T47D (cell line): ENCODE data around the gene ARHGEF5.
"Not testable (repeated sequence)": the region's sequence is repeated elsewhere in the genome, so short reads cannot be mapped to it uniquely, and the experiment has no call there.

ENCODE experiments used
- DNase-seq, 2 experiments: peaks; one replicate each; pipeline versions ENCODE4 v3.0.0 to v3.0.0-alpha.2; 2011 to 2012; ENCODE audit warnings: low read depth in 1 of 2, low spot score in 1 of 2
- JUND ChIP-seq: IDR thresholded peaks from 2 replicates; pipeline ENCODE4 v1.6.1; 2012; ENCODE audit warnings: low read depth
- in situ Hi-C: cut with HindIII; loops from 2 replicates; pipeline ENCODE4 v1.10.0; 2016; ENCODE audit warnings: low sequenced_read_pairs, low pct_unique_long_range_greater_than_20kb

Gene ARHGEF5

DNA sequence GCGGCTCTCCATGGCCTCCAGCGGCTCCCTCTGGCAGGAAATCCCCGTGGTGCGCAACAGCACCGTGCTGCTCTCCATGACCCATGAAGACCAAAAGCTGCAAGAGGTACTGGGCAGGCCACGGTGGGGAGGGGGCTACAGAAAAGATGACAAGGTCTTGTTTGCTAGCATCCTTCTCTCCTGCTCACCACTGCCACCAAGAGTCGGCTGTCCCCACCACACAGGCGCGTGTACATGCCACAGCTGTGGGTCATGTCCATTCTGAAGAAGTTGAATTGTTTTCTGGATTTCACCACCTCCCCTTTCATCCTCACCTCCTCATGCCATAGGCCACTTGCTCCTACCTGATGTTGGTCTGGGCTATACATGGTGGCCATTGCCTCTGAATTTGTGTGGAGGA lies 12.0 kb downstream of the ARHGEF5 start:
- in situ Hi-C loops, DNase-seq: not testable (repeated sequence)

DNA sequence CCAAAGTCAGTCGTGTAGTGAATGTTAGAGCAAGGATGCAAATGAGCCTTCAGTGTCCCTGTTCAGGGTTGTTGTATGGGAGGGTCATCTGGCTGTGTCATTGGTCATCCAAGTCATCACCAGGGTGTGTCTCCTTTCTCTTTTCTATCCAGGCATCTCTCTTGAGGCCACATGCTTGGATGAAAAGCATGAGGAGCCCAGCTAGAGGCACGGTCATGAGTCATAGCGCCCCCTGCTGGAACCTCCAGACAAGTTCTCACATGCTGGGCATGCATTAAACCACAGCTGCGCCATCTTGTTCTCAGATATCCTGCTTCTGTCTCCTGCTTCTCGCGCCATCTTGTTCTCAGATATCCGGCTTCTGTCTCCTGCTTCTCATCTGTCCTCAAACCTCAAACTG lies 14.0 kb downstream of the ARHGEF5 start:
- in situ Hi-C loops, DNase-seq: not testable (repeated sequence)

DNA sequence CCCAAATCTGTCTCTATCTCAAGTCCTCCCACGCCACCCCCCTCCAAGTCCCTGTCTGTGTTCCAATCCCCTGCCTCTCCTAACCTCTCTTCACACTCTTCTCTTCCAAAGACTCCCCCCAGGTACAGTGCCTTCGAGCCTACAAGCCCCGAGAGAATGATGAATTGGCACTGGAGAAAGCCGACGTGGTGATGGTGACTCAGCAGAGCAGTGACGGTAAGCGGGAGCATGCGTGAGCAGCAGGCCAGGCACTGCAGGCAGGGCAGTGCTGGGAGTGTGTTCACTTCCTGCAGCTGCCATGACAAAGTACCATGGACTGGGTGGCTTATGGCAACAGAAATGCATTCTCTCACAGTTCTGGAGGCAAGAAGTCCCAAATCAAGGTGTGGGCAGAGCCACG lies 23.4 kb downstream of the ARHGEF5 start:
- in situ Hi-C loops = no loop called here
- no peak for DNase-seq
- no peak for TF ChIP-seq JUND

DNA sequence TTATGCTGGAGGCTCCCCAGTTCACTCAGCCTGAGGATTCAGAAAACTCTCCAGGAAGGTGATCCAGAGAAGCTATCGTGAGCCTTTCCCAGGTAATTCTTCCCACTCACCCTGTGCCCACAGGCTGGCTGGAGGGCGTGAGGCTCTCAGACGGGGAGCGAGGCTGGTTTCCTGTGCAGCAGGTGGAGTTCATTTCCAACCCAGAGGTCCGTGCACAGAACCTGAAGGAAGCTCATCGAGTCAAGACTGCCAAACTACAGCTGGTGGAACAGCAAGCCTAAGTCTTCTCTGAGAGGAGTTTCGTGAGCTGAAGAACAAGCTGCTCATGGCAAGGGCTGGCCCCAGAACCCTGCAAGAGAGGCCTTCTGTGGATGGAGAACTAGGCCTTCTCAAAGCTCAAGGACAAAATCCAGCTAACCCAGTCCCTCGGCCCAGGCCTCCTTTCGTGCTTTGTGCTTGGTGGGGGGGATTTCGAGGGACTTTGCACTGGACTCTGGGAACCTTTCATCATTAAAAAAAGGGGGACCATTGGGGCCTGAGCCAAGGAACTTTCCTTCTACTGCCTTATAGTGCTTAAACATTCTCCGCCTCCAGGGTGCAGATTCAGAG lies 24.7 kb downstream of the ARHGEF5 start:
- no peak for TF ChIP-seq JUND
- DNase-seq = no peak
- in situ Hi-C loops = no loop called here

DNA sequence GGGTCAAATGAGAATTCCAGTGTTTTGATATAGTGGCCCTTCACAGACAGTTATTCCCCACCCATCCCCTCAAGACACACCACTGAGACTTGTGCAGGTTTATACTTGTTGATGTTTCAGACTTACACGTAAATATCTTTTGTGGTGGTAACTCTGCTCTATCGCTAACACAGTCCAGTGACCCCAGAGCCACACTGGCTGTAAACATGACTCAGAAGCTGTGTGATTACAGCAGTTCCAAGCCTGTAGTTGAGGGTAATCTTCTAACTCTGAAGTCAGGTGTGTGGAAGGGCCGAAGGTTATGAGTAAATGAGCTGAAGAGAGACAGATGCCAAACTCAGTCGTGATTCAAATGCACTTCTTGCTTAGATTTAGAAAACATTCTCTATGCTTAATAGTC lies 28.9 kb downstream of the ARHGEF5 start:
- TF ChIP-seq JUND = no peak
- in situ Hi-C loops = no loop called here
- DNase-seq = no peak

DNA sequence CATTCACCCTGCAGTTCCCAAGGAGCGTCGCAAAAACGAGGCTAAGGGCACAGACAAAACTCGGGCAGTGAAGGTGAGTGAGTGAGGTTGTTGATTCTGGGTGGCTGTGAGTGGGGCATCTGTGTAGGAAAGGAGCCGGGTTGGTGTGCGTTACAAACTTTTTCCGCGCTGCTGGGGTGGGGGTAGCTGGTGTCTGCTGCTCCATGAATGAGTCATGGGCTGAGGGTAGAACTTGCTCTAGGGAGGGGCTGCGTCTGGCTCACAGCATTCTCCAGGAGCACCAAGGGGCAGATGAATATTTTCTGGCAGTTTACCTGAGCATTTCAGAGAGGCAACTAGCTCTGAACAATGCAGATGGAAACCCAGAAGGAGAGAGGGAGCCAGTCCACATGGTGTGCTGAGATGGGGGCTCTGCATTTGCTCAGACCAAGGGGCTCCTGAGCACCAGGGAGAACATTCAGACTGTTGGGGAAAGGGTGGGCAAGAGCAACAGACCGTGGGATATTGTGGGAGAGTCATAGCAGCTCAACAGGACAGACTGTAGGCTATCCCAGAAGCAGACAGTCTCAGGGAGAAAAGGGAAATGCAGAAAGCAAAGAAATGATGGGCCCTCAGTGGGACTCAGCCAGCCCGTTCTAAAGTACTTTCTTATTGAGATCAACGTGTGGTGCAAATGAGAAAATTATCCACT lies 29.5 kb downstream of the ARHGEF5 start:
- DNase-seq = no peak
- TF ChIP-seq JUND = no peak
- in situ Hi-C loops = no loop called here

DNA sequence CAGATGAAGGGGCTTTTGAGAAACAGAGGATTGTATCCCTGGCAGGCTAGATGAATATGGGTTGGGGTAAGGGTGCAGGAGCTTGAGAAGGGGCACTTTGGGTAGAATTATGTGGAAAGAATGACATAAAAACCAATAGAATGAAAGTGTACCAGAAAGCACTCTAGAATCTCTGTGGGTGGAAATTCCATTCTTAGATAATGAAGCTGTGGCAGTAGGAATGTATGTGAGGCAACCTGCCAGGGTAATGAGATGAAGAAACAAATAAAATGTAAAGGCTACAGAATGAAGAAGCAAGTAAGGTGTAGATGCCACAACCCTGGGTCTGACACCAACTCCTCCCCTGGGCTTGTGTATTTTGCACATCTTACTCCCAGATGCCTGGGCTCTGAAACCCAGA lies 31.5 kb downstream of the ARHGEF5 start:
- no peak for TF ChIP-seq JUND
- in situ Hi-C loops = no loop called here
- no peak for DNase-seq

DNA sequence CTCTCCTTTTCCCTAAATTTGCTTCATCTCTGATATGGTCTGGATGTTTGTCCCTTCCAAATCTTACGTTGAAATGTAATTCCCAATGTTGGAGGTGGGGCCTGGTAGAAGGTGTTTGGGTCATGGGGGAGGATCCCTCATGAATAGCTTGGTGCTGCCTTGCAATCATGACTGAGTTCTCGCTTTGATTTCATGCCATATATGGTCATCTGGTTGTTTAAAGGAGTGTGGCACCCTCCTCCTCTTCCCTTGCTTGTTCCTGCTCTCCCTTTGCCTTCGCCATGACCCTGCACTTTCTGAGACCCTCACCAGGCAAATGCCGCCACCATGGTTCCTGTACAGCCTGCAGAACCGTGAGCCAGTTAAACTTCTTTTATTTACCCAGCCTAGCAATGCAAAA lies 33.7 kb downstream of the ARHGEF5 start:
- no peak for TF ChIP-seq JUND
- no peak for DNase-seq
- in situ Hi-C loops = no loop called here

DNA sequence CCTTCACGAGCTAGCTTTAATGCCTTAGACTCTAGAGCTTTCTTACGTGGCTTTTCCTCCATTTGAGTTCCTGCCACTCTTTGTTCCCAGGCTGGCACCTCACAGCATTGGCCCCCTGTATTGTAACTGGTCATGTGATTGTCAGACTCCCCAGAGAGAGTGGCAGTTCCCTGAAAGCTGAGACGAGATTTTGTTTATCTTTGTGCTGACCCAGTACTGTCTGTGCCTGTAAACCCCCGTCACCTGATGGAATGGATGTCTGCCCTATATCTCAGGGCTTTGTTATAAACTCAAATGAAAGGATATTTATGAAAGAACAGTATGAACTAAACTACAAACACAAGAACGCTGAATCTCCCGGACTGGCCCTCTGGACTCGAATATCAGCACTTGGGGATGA lies 35.3 kb downstream of the ARHGEF5 start:
- in situ Hi-C loops = no loop called here
- DNase-seq = no peak
- no peak for TF ChIP-seq JUND

DNA sequence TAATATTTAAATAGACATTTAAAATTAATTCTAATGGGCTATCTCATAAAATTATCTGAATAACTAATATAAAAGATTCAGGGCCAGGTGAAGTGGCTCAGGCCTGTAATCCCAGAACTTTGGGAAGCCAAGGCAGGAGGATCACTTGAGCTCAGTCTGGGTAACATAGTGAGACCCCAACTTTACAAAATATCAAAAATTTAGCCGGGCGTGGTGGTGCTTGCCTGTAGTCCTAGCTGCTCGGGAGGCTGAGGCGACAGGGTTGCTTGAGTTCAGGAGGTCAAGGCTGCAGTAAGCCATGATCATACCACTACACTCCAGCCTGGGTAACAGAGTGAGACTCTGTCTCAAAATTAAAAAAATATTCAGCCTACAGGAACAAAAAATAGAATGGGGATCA lies 35.8 kb downstream of the ARHGEF5 start:
- in situ Hi-C loops = no loop called here
- DNase-seq = no peak
- TF ChIP-seq JUND = no peak

DNA sequence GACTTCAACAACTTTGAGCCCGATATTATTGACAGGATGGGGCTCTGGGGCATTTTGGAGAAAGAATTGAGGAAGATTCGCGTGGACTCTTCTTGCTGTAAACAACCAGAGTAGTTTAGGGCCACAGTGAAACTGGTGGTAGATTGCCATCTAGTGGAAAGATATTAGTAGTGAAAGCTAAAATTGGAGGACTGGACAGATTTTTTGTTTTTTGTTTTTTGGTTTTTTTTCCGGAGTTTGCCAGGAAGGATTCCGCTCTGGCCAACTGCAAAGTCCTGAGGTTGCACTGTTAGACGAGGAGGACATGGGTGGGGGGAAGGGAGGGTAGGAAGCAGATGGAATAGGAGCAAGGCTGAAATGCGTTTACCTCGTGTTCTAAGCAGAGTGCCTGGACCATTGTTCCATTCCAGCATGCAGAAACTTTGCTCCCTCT lies 36.6 kb downstream of the ARHGEF5 start:
- TF ChIP-seq JUND = no peak
- in situ Hi-C loops = no loop called here
- peak in 1 of 2 experiments; percentile 56 for DNase-seq

DNA sequence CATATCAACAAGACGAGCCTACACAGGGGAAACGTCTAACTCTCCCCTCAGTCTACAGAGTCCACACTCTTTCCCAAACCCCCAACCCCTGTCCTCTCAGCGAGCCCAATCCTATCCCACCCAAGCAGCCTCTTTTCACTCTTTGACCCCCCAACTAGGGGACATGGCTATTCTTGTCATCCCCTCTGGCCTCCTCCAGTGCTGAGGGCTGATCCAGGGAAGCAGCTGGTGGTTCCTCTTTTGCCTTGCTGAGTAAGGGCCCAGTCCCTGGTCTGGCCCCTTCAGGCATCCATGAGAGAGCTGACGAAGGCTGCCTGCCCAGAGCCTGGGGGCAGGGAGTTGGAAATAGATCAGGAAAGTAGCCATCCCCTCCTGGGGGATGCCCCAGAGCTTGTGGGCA lies 41.9 kb downstream of the ARHGEF5 start:
- TF ChIP-seq JUND = no peak
- DNase-seq = no peak
- in situ Hi-C loops = no loop called here

DNA sequence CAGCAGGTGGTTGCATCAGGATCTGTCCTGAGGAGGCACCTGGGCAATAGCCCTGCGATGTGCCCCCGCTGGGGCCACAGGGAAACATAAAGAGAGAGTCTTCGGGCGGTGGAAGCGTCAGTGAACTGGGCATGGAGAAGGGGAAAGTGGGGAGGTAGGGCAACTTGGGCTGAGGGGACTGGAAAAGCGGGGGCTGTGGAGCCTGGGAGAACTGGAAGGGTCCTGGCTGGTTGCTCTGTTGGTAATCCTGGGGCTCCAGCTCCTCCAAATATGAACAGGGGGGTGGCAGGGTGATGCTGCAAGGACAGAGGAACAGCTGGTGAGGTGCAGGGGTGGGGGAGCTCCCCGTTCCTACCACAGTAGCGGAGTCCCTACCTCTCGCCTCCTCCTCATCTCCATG lies 43.1 kb downstream of the ARHGEF5 start:
- DNase-seq = no peak
- no peak for TF ChIP-seq JUND
- in situ Hi-C loops = no loop called here

DNA sequence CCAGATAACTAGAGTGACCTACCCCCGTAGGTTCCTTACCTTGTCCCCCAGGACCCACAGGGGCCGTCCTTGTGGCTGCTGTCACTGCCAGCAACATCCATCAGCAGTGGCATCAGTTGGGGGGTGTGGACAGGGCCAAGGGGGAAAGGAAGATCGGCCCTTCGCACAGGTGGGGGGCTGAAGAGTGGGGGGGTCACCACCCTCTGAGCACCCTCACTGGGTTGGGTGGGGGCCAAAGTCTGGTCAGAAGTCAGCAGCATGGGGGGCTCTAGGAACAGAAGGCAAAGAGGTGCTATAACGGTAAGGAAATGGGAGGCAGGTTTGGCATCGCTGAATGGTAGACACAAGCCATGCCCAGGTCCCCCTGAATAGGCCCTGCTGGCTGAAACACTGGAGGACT lies 43.7 kb downstream of the ARHGEF5 start:
- in situ Hi-C loops = no loop called here
- no peak for DNase-seq
- no peak for TF ChIP-seq JUND
